Measurements from ENCODE around the gene KSR1.
A peak's percentile ranks its signal among the peaks of the same experiment; 100 is the strongest.
"Not testable (repeated sequence)": the region's sequence is repeated elsewhere in the genome, so short reads cannot be mapped to it uniquely, and the experiment has no call there.

Gene KSR1

DNA sequence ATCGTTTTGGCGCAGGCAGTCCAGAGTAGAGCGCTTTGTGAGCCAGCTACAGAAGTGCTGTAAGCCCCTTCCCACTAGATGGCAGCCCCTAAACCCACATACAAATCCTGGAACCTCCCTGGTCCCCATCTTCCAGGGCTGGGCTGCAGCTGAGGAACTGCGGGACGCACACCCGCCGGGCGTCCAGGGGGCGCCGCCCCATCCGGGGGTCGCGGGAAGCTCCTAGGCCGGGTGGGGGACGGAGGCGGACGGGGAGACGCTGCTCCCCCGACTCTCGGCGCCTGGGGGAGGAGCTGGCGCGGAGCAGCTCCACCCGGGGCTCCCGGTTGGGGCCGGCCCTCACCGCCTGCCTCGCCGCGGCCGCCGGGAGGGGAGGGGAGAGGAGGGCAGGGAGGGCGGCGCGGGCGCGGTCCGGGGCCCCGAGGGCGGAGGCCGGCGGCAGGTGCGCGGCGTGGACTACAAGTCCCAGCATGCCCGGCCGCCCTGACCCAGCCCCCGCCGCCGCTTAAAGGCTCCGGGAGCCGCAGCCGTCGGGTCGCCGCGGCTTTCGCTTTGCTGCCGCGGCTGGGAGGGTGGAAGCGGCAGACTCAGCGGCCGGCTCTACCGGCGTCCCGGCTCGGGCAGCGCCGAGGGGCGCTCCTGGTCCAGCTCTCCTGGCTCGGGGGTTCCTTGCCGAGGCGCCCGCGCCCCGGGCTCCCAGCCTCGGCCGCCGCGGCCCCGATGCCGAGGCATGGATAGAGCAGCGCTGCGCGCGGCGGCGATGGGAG is at the start of gene KSR1:
Gene KSR1 (plus strand): TSS at position 535 of the 767 bp plus-strand sequence. CDS start 196 bp downstream, at position 731.
- DNase-seq: peak; percentile 91

DNA sequence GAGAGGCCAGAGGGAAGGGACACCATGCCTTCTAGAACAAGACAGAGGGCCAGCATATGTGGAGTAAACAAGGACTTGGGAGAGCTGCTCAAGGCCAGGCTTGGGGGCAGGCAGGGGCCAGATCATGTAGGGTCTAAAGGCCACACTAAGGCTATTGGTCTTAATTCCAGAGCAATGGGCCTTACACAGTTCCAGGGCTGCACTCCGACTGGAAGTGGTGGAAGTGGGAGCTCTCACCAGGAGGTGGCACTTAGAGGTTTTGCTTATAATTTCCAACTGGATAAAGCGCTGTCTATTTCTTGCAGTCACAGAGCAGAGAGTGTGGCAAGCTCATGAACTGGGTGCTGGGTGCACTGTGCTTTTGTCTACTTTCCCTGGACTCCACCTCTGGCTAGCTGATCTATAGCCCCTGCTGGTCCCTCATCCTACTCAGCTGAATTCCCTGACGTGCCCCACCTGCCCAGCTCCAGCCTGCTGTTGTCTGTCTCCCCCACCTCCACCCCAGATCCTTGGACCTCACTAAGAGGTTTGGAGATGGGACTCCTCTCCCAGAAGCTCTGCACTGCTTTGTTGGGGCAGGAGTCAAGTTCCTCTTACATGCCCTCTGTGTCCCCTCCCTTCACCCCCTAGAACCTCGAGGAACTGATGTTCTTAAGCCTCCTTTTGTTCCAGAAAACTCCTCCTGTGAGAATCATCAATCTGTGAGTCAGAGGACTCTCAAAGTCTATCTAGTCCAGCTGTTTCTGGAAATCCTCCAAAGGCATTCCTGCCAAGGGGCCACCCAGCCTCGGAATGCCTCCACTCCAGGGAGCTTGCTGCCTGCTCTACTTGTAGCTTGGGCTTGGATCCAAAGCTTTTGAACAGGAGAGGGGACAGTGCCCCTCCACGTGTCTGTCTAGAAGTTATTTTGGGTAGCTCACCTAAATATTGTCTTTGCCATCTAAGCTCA is 48.1 kb upstream of the KSR1 start:
- DNase-seq: peak; percentile 38

DNA sequence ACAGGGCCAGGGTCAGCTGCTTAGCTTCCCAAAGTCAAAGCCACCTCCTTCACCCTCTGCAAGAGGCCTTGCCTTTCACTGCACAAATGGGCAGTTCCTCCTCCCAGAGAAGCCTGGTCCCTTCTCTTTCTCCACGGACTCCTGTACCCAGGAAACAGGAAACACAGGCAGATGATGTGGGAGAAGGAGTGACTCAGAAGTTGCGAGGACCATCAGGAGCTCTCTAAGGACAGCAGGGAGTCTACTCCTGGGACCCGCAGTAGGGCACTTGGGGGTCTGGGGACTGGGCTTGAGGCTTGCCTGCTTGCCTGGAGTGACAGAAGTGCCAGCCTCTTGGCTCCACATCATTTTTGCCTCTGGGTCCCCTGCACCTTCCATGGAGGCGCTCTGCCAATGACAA is 47.4 kb upstream of the KSR1 start:
- DNase-seq: no peak

DNA sequence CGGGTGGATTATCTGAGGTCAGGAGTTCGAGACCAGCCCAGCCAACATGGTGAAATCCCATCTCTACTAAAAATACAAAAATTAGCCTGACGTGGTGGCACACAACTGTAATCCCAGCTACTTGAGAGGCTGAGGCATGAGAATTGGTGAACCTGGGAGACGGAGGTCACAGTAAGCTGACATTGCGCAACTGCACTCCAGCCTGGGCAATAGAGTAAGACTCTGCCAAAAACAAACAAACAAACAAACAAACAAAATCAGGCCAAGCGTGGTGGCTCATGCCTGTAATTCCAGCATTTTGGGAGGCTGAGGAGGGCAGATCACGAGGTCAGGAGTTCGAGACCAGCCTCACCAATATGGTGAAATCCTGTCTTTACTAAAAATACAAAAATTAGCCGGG is 44.1 kb upstream of the KSR1 start:
- DNase-seq: peak; percentile 28

DNA sequence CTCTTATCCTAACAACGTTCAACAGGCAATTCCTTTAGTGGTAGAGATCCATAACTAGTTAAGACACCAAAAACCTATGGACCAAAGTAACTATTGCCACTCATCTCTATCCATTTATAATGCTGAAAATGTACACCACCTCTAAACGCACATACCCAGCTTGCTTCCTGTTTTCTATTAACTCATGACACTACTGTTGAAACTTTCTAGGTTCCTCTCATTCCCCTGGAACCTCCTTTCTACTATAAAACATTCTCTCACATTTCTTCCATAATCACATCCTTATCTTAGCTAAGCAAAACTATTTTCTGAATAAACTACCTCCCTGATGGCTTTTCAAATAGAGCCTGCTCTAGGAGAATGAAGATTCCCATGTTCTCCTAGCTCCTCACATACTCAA is 42.9 kb upstream of the KSR1 start:
- no peak for DNase-seq

DNA sequence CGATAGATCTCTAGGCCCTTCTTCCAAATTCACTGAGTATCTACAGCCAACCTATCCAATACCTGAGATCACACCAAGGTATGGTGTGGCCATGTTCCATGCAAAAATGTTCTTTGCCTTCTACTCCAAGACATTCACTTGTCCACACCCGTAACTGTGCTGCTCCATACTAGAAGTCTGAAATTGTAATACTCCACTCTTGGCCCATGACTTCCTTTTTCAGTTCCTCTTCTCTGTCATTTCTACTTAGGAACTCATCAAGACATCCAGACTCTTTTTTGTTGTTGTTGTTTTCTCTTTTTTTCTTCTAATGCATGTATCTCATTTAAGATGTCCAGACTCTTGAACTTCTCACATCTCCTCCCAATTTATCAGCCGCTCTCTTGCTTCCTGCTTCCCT is 42.5 kb upstream of the KSR1 start:
- DNase-seq: no peak

DNA sequence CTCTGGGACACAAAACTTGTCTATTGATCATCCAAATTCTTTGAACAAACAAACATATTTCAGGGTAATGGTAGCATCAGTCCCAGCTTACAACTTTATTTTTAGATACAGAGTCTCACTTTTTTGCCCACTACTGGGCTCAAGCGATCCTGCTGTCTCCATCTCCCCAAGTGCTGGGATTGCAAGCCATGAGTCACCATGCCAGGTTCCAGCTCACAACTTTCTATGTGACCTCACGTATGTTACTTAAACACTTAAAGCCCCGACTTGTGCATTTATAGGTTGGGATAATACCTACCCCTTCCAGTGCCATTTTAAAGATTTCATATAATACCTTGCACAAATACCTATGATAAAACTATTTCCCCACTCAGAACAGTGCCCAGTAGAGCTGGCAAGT is 42.0 kb upstream of the KSR1 start:
- no peak for DNase-seq

DNA sequence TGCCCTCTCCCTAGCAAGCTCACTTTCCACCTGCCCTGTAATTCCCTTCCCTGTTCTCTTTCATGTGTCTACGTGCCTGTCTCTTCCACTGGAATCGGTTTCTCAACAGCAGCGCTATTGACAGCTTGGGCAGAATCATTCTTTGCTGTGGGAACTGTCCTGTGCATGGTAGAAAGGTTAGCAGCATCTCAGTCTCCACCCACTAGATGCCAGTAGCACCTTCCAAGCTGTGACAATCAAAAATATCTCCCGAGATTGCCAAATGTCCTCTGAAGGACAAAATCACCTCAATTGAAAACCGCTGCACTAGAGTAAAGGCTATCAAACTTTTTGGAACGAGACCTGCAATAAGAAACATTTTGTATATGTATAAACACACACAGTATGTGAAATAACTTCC is 41.6 kb upstream of the KSR1 start:
- DNase-seq: no peak

DNA sequence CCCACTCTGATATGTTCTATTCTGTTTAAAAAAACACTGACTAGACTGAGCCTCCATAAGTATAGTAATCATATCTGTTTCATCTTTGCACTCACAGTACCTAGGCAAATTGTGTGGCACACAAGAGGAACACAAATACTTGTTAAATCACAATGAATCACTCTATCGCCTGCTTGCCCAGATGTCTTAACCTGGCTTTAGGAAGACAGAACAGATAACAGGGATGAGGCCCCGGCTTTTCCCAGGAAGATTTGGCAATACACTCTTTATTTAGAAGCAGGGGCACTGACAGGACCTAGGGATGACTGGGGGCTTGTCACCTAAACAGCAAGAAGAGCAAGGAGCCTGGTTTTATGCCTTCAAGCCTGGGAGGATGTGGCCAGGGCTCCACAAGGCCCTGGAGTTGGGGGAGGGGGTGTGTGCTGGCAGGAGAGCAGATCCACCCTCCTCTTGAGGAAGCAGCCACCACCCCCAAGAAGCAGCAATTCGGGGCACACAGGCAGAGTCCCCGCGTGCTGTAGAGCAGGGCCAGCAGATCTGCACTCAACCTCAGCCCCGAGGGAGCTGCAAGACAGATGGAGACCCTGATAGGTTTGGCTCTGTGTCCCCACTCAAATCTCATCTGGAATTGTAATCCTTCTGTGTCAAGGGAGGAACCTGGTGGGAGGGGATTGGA is 41.0 kb upstream of the KSR1 start:
- DNase-seq: no peak

DNA sequence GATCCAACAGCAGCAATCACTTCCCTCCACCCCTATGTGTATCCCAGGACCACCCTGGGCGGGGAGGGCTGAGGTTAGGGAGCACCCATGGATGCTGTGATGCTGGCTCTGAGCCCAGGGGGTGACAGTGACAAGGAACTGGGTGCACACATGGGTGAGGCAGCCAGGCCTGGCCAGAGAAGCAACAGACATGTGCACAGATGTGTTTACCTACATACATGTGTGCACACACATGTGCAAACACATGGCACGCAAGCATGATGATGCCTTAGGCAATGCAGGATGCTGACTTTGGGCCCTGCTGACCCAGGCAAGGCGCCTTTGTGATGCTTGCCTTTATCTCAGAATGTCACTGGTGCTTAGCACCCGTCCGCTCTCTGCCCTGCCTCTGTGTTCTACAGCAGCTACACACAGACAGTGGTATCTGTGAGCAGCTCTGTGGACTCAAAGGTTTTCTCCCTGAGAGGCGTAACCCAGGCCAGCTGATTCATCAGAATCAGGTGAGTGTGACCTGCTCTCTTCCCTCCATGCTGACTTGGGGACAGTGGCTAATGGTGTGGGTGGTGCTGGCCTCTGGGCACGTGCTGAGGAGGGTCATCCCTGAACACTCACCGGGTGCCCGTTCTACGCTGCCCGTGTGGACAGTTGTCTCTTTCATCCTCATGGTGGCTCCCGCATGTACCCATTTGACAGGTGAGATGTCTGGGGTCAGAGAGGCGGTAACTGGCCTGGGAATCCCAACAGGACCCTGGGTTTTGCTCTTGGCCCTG is 38.5 kb upstream of the KSR1 start:
- DNase-seq: peak; percentile 48

DNA sequence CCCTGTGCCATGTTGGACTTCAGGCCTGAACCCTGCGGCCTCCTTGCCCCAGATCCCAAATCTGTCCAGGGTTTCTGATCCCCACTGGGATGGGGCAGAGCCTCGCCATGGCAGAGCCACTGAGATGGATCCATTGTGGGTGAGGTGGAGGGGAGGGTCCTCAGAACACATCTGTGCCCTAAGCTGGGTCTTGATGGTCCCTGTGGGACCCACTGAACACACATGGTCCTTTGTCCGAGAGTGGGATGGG is 38.0 kb upstream of the KSR1 start:
- no peak for DNase-seq

DNA sequence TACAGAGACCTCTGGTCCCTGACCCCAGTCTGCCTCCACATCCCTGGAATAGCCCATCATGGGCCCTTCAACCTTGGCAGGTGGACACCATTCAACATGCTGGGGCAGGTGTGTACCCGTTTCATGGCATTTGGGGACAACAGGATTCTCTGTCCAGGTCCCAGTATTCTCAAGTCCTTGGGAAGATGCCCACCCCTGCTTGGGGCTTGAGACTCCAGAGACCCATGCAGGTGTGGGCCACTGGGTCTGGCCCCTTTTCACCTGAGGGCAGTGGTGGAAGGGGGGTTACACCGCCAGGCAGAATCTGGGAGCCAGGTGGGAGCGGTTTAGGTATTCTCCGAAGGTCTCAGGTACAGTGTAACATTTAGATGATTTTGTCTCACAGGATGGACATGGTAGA is 37.1 kb upstream of the KSR1 start:
- DNase-seq: no peak

DNA sequence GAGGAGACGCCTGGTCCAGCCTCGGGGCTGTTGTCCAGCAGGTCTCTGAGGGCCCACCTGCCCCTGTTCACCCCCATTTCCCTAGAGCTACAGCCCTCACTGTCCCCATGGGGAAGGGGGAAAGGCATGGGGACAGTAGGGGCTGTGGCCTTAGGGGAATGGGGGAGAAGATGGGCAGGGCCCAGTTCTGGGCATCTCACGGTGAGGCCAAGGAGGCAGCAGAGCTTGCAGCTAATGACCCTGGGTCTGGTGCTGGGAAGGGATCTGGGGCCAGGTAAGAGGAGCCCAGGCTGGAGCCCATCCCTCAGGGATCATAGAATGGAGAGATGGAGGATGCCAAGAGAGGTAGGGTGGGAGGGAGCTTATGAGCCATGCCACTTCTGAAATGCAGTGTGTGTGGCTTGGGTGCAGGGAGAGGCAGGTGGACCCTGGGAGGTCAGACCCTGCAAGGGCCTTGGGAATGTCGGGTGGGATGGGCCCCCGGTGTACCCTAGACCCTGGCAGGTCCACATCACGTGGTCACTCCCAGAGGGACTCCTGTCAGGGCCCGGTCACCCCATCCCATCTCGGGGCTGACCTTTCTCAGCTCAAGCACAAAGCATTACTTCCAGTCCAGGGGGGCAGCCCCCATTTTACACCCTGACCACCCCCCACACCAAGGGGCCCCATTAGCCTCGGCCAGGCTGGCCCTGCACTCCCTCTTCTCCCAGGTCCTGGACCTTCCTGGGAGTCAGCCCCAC is 35.9 kb upstream of the KSR1 start:
- no peak for DNase-seq

DNA sequence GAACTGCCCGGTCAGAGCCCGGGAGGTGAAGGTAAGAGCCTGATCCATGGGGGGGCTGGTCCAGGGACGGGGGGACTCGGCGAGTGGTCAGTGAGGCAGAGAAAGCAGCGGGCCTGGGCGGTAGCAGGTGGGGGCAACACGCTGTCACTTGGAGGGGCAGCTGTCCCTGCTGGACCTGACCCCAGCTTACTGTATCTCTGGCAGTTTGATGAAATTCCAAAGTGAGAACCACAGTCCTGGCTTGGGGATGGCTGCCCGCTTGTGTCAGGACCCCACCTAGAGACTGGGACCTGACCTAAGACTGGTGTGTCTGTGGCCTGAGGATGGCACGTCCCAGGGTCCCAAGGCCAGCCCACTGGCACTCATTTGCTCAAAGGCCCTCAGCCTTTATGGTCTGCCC is 35.1 kb upstream of the KSR1 start:
- no peak for DNase-seq

DNA sequence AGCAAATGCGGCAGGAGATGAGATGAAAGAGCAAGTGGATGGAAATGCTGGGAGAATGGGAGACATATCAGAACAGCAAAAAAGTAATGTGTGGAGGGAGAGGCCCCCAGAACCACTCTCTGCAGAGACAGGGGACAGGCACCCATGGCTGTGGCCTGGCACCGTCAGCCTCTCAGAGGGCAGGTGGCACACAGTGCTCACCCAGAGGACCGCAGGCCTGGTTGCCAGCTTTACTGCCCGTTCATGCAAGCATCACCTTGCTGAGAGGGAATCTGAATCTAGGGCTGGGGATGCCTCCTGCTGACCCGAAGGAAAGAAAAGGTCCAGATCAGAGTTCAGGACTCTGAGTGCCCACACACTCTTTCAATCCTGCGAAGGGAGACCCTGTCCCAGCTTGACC is 34.6 kb upstream of the KSR1 start:
- DNase-seq: not testable (repeated sequence)

DNA sequence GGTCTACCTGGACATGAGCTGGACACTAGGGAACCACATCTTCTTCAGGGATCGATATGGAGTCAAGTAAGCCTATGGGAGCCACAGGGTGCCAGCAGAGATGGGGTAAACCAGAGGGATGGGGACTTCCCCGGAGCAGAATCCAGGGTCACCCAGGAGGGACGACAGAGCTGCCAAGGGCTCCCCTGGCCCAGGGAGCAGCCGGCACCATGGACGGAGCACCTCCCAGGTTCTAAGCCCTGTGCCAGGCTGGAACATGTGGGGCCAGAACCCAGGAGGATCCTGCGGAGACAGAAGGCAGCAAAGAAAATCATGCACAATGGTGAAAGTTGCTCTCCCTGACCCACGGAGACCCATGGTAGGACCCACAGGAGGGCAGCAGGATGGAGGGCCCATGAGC is 33.6 kb upstream of the KSR1 start:
- DNase-seq: no peak

DNA sequence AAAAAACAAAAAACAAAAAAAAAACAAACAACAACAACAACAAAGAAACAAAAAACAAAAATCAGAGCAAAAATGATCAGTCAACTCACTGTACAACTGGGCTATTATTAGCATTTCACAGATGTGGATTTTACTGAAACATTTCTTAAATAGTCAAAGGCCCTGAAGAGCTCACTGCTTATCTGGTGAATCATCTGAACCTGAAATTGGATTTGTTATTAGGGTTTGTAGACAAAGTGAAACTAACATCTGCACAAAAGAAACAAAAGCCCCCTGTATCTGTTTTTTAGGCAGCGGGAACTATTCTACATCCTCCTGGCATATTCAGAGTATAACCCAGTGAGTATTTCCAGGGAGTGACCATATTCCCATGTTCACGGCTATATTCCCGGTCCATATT is 32.6 kb upstream of the KSR1 start:
- DNase-seq: no peak

DNA sequence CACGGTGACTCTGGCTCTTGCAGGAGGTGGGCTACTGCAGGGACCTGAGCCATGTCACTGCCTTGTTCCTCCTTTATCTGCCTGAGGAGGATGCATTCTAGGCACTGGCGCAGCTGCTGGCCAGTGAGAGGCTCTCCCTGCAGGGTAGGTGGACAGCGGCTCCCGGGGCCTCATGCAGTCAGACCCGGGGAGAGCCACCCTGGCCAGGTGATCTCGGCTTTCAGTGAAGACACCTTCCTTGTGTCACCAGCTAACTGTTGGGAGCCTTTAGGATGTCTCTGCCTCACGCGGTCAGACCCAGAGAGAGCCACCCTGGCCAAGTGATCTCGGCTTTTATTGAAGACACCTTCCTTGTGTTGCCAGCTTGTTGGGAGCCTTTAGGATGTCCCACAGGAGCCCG is 31.7 kb upstream of the KSR1 start:
- no peak for DNase-seq

DNA sequence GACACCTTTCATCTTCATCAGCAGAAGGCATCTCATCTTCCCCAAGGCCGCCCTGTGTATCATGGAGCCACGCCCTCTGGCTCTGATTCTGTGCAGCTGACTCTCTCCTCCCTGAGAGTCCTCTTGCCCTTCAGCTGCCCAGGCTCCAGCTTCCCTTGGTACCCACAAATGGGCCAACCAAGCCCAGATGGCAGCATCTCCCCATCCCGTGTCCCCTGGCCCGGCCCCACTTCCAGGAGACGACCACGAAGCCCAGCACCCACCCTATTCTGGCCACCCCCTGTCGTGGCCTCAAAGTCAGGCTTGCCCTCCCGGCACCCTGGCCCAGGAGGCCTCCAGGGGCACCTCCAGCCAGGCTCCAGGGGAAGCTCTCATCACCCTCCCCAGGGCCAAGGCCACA is 31.3 kb upstream of the KSR1 start:
- no peak for DNase-seq

DNA sequence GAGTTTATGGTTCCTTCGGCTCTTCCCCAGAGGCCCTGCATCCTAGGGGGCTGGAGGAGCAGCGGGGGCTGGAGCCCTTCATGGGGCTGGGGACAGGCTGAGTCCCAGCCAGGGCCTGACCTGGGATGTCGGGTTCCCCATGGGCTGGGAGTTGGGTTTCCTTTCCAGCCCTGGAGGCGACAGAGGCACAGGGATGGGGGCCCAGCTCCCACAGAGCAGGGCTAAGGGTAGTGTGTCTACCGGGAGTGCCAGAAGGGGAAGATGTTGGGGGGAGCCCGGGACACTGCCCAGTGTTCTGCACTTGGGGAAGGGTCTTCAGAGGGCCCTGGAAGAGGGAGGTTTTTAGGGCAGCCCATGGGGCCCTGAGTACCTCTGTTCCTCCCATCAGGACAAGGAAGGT is 30.7 kb upstream of the KSR1 start:
- not testable (repeated sequence) for DNase-seq

DNA sequence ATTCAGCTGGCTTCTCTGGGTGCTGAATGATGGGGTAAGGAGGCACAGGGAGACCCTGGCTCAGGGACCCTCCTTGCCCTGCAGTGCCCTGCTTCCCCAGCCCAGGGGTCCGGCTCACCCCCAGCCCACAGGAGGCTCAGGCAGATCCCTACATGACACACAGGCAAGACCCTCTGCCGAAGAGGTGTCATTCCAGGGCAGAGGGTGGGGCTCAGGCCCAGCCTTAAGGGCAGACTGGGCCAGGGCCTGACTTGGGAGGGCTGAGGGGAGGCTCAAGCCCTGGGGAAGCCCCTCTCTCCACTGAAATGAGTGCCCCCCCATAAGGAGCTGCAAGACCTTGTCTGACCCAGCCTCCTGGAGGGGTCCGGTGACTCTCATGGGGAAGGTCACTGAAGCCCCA is 30.3 kb upstream of the KSR1 start:
- DNase-seq: no peak

DNA sequence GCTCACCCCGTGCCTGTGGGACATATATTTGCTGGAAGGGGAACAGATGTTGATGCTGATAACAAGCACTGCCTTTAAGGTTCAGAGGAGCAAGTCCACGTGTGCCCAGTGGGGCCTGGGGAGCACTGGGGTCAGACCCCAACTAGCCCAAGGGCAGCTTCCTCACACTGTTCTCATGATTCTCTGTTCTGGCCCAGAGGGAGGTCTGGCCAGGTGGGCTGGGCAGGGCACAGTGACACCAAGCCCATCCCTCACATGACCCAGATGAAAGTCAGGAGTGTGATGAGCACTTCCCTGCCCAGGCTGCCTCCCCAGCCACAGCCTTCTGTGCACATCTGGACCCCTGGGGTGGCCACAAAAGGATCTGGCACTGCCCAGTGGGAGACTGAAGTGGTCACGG is 29.8 kb upstream of the KSR1 start:
- not testable (repeated sequence) for DNase-seq
